ENCODE data around the gene OR52D1.

GRCh38 chr11:5509803-5510202 is 21.3 kb downstream of the OR52D1 start, which contains the start of gene UBQLN3:
- TF ChIP-seq ZNF879 (CRISPR knock-in tag; IDR thresholded peaks at IDR 0.05): no peak
- no peak for TF ChIP-seq SRF (IDR thresholded peaks at IDR 0.05; ENCODE audit: low read depth, low read length)

Data from HepG2 (cell line).